T47D (cell line): Measurements from ENCODE around the gene ZBTB40.

ENCODE experiments used
- DNase-seq, 2 experiments: peaks; one replicate each; pipeline versions ENCODE4 v3.0.0 to v3.0.0-alpha.2; 2011 to 2012; ENCODE audit warnings: low read depth in 1 of 2, low spot score in 1 of 2
- JUND ChIP-seq: IDR thresholded peaks from 2 replicates; pipeline ENCODE4 v1.6.1; 2012; ENCODE audit warnings: low read depth
- in situ Hi-C: cut with HindIII; loops from 2 replicates; pipeline ENCODE4 v1.10.0; 2016; ENCODE audit warnings: low sequenced_read_pairs, low pct_unique_long_range_greater_than_20kb

ZBTB40 gene

GRCh38 chr1:22506130-22506692 lies 54.6 kb downstream of the ZBTB40 start:
- TF ChIP-seq JUND = no peak
- in situ Hi-C loops = no loop called here
- no peak for DNase-seq

- in situ Hi-C loops = no loop called here
- DNase-seq = no peak
- no peak for TF ChIP-seq JUND
Observed at GRCh38 chr1:22507587-22507986, 55.9 kb downstream of the ZBTB40 start.

GRCh38 chr1:22508329-22508728 lies 56.7 kb downstream of the ZBTB40 start:
- DNase-seq = no peak
- in situ Hi-C loops = no loop called here
- no peak for TF ChIP-seq JUND

- DNase-seq = no peak
- in situ Hi-C loops = no loop called here
- no peak for TF ChIP-seq JUND
Observed at GRCh38 chr1:22508991-22509390, 57.3 kb downstream of the ZBTB40 start.

- in situ Hi-C loops = no loop called here
Observed at GRCh38 chr1:22509815-22510214, 58.2 kb downstream of the ZBTB40 start.

GRCh38 chr1:22512873-22513272 lies 61.2 kb downstream of the ZBTB40 start:
- no peak for TF ChIP-seq JUND
- in situ Hi-C loops = no loop called here
- DNase-seq = no peak

More at GRCh38 chr1:22509815-22510214, 58.2 kb downstream of the ZBTB40 start:
- DNase-seq = no peak
- TF ChIP-seq JUND = no peak

GRCh38 chr1:22516906-22517571 lies 65.4 kb downstream of the ZBTB40 start:
- in situ Hi-C loops = no loop called here
- TF ChIP-seq JUND = no peak
- no peak for DNase-seq

GRCh38 chr1:22517956-22518355 lies 66.3 kb downstream of the ZBTB40 start:
- in situ Hi-C loops = no loop called here
- DNase-seq = no peak
- TF ChIP-seq JUND = no peak

GRCh38 chr1:22518379-22518778 lies 66.7 kb downstream of the ZBTB40 start:
- TF ChIP-seq JUND = no peak
- in situ Hi-C loops = no loop called here
- DNase-seq = no peak

GRCh38 chr1:22520871-22521270 lies 69.2 kb downstream of the ZBTB40 start:
- no peak for TF ChIP-seq JUND
- DNase-seq = no peak
- in situ Hi-C loops = no loop called here

- DNase-seq = no peak
- no peak for TF ChIP-seq JUND
- in situ Hi-C loops = no loop called here
Observed at GRCh38 chr1:22521692-22522091, 70.0 kb downstream of the ZBTB40 start.

- TF ChIP-seq JUND = no peak
- no peak for DNase-seq
Observed at GRCh38 chr1:22522221-22522743, 70.6 kb downstream of the ZBTB40 start.

GRCh38 chr1:22524481-22524880 lies 72.8 kb downstream of the ZBTB40 start:
- in situ Hi-C loops = no loop called here
- TF ChIP-seq JUND = no peak
- DNase-seq = no peak

More at GRCh38 chr1:22522221-22522743, 70.6 kb downstream of the ZBTB40 start:
- in situ Hi-C loops = no loop called here

GRCh38 chr1:22525211-22525610 lies 73.6 kb downstream of the ZBTB40 start:
- in situ Hi-C loops = no loop called here
- DNase-seq = no peak
- TF ChIP-seq JUND = no peak
